ENCODE measurements around the gene RANBP2.

The RANBP2 gene

GRCh38 chr2:108805782-108806181 is 86.5 kb downstream of the RANBP2 start:
- no peak for DNase-seq (ENCODE audit: low read depth)
- no peak overlapping the region for H3K4me3 ChIP-seq (ENCODE audit: low read depth, low read length)
- no peak for TF ChIP-seq CTCF (IDR thresholded peaks at IDR 0.05; ENCODE audit: insufficient read depth, low read depth, low read length, missing control alignments)

- no peak overlapping the region for H3K4me3 ChIP-seq (ENCODE audit: low read depth, low read length)
- no peak for TF ChIP-seq CTCF (IDR thresholded peaks at IDR 0.05; ENCODE audit: insufficient read depth, low read depth, low read length, missing control alignments)
- no peak for DNase-seq (ENCODE audit: low read depth)
Observed at GRCh38 chr2:108806371-108807113, 87.3 kb downstream of the RANBP2 start.

DNA sequence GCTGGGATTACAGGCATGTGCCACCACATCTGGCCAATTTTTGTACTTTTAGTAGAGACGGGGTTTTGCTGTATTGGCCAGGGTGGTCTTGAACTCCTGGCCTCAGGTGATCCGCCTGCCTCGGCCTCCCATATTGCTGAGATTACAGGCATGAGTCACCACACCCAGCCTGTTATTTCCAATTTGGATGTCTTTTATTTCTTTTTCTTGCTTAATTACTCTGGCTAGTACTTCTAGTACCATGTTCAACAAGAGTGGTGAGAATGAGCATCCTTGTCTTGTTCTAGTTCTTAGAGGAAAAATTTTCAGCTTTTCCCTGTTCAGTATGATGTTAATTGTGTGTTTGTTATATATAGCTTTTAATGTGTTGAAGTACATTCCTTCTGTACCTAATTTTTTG is 90.7 kb downstream of the RANBP2 start:
- TF ChIP-seq CTCF (IDR thresholded peaks at IDR 0.05; ENCODE audit: insufficient read depth, low read depth, low read length, missing control alignments) = no peak
- DNase-seq (ENCODE audit: low read depth) = no peak
- no peak overlapping the region for H3K4me3 ChIP-seq (ENCODE audit: low read depth, low read length)

GRCh38 chr2:108810993-108811957 is 92.0 kb downstream of the RANBP2 start:
- no peak for TF ChIP-seq CTCF (IDR thresholded peaks at IDR 0.05; ENCODE audit: insufficient read depth, low read depth, low read length, missing control alignments)
- DNase-seq (ENCODE audit: low read depth) = no peak
- H3K4me3 ChIP-seq (ENCODE audit: low read depth, low read length) = no peak overlapping the region

DNA sequence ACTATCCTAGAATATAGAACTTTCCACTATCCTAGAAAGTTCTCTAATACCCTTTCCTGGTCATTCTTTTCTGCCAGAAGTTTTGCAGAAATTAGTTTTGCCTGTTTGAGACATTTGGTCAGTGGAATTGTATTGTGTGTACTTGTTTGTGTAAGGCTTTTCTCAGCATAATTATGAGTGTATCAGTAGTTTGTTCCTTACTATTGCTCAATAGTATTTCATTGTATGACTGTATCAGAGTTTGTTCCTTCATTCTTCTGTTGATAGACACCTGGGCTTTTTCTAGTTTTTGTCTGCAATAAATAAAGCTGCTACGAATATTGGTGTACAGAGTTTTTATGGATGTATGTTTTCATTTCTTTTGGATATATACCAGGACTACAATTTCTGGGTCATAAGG is 94.5 kb downstream of the RANBP2 start:
- TF ChIP-seq CTCF (IDR thresholded peaks at IDR 0.05; ENCODE audit: insufficient read depth, low read depth, low read length, missing control alignments) = no peak
- no peak overlapping the region for H3K4me3 ChIP-seq (ENCODE audit: low read depth, low read length)
- no peak for DNase-seq (ENCODE audit: low read depth)

DNA sequence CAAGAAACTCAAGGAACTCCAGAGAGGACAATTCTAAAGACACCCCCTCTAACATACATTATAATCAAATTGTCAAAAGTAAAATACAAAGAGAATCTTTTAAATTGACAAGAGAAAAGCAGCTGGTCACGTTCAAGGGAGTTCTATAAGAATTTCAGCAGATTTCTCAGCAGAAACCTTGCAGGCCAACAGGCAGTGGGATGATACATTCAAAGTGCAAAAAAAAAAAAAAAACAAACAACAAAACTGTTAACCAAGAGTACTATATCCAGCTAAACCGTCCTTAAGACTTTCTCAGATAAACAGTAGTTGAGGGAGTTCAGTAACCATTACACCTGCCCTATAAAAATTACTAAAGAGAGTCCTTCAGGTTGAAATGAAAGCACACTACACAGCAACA is 101.2 kb downstream of the RANBP2 start:
- no peak overlapping the region for H3K4me3 ChIP-seq (ENCODE audit: low read depth, low read length)
- no peak for TF ChIP-seq CTCF (IDR thresholded peaks at IDR 0.05; ENCODE audit: insufficient read depth, low read depth, low read length, missing control alignments)
- no peak for DNase-seq (ENCODE audit: low read depth)

Data from GM12865 (cell line).